Myocyte (in vitro differentiated cells): ENCODE data around the gene PHLPP2. TPM values are rescaled to one million over a fixed set of nuclear protein-coding genes. Genes with fewer than 3 reads are reported as not detected.
A peak's percentile ranks its signal among the peaks of the same experiment; 100 is the strongest.

ENCODE experiments used
- DNase-seq: peaks from one replicate; pipeline ENCODE4 v3.0.0-alpha.2; 2012; ENCODE audit warnings: low read depth
- total RNA-seq: library from RNA; depleted of rRNA; stranded (reverse); fragments of >200 nt; gene quantifications from 2 replicates; pipeline ENCODE4 v1.2.3, GENCODE V29; 2014

Gene PHLPP2
- total RNA-seq, 1 donor from 2014 or later: 9.1 TPM

DNA sequence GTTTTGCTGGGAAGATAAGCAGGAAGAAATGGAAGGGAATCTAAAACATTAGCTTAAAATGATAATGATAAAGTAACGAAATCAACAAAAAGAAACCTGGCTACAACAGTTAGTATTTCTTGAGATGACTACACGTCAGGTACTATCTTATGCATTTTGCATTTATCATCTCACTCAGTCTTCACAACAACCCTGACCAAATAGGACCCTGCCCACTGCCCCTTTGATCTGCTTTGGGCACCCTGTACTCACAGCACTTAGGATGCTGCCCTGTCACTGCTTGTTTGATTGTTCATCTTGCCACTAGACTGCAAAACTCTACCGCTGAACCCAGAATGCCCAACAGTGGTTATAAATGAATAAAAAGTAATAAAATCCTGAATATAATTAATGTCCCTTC lies 53.3 kb downstream of the PHLPP2 start:
- DNase-seq: no peak

GRCh38 chr16:71670537-71670936 lies 54.0 kb downstream of the PHLPP2 start:
- no peak for DNase-seq

GRCh38 chr16:71669926-71670536 lies 54.5 kb downstream of the PHLPP2 start:
- no peak for DNase-seq

DNA sequence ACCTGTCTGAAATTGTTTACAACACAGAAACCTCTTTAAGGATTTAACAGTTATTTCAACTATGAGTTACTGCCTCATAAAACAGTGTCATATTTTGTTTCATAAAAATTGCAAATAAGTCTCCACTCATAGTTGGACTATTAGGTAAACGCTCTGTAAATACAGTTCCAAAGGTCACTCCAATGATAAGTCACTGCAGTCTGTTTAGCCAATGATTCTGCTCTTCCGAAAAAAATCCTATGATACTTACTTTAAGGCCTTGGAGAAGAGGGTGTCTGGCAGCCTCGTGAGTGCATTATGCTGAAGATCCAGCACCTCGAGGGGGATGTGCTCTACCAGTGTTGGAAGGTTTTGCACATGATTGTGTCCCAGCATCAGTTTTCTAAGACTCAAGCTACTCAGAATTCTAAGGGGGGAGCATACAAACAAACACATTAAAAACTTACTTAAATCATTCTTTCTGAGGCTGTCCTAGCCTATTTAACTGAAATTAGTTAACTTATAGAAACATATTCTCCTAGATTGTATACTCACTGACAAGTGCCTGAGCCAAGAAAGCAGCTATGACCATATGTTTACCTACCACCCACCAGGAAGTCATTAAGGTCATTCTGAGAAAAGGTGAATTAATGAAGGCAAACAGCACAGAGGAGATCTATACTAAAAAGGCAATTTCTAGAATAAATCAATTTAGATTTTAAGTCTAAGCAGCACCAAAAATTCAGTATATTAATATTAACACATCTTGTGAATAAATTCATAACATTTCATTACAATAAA lies 57.4 kb downstream of the PHLPP2 start:
- DNase-seq: no peak

- DNase-seq: no peak
Observed at GRCh38 chr16:71666264-71666663, 58.2 kb downstream of the PHLPP2 start.

DNA sequence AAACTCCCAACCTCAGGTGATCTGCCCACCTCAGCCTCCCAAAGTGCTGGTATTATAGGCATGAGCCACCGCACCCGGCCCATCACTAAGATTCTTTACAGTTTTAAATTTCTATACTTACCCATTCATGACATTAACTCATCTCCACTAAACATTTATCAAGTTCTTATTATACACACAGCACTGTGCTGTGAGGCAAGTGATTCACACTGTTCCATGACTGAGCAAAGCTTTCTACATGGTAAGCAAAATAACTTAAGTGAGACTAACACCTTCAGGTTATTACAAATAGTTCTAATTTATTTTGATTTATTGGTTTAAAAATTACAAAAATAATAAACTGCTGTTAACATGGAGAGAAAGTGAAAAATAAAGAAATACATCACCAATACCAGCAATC lies 65.0 kb downstream of the PHLPP2 start:
- no peak for DNase-seq

- peak; percentile 41 for DNase-seq
Observed at GRCh38 chr16:71658771-71659170, 65.7 kb downstream of the PHLPP2 start.

GRCh38 chr16:71649704-71650103 lies 74.8 kb downstream of the PHLPP2 start:
- DNase-seq: no peak

GRCh38 chr16:71648921-71649320 lies 75.6 kb downstream of the PHLPP2 start:
- no peak for DNase-seq

DNA sequence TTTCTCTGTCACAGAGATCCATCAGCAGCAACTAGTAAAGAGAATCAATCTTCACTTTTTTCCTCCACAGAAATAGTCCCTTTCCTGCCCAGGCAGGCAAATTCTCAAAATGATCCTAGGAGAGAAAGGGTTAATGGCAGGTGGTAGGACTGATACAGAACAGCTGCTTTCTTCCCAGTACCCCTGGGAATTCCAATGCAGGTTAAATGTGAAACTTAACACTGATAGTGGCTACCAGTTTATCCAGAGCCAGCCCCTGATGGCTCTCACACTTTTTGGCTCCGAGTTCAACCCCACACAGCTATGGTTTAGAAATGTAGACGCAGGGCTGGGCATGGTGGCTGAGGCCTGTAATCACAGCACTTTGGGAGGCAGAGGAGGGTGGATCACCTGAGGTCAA lies 76.3 kb downstream of the PHLPP2 start:
- peak; percentile 86 for DNase-seq

GRCh38 chr16:71647391-71647790 lies 77.1 kb downstream of the PHLPP2 start:
- no peak for DNase-seq

DNA sequence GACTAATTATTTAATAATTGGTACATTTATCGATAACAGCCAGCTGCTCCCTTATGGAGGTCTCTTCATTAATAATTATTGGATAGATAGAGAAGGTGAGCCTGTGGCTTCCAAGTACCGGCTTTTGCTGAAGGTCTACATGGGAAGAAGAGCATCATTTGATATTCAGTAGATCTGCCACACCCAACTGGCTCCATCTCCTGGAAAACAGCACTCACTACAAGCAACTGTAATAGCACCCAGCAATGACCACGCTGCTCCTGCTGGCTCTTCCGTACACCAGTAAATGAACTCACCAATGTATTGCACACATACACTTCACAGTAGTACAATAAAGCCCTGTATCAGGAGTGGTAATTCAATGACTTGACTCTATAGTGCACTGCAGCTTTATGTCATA lies 79.1 kb downstream of the PHLPP2 start:
- DNase-seq: peak; percentile 50

GRCh38 chr16:71637398-71637797 lies 87.1 kb downstream of the PHLPP2 start:
- peak; percentile 82 for DNase-seq

DNA sequence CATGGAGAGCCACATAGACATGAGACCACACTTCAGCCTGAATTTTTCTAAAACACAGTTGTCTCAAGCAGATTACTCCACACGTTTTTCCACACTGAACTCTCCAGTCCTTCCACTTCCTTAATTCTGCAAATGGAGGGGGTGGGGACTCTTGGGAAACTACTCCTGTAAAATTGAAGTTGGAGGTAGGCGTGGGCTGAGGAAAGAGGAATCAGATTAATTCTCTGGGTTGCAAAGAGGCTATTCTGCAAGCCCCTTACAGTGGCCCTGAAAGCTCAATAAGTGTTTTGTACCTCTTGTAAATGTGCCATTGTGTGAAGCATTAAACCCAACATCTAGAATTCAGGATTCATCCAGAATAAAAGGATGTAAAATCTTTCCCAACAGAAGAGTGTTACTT lies 88.9 kb downstream of the PHLPP2 start:
- DNase-seq: no peak

DNA sequence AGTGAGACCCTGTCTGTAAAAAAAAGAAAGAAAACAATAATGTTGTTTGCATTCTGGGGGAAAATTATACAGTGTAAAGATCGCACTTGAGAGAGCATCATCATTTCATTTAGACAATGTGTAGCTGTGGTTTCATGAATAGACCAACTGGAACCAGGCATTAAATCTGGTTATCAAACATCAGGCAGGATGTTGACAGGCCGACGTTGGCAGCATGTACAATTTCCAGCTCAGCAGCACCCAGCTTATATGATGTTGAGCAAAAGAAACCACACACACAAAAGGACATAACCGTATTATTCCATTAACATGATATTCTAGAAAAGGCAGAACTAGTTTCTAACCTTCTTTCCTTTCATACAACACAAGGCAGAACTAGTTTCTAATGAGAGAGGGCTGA lies 92.7 kb downstream of the PHLPP2 start:
- no peak for DNase-seq

DNA sequence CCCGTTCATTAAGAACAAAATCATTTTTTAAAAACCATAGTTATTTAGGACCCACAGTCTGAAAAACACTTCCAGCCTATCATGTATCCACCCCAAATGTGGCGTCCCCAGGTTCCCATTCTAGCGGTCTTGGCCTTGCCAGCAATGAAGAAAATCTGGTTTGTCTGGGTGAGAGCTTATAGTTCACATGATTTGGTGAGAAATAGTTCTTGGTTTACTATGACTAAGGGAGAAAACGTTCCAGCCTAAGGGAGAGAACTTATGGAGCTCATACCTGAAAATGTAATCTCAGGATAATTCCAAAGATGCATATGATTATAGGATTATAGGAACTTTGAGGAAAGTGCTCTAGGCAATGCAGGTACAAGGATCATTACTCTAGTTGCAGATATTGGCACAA lies 93.7 kb downstream of the PHLPP2 start:
- DNase-seq: no peak

- peak; percentile 49 for DNase-seq
Observed at GRCh38 chr16:71629278-71630016, 95.1 kb downstream of the PHLPP2 start.

- DNase-seq: peak; percentile 53
Observed at GRCh38 chr16:71628810-71629209, 95.7 kb downstream of the PHLPP2 start.

DNA sequence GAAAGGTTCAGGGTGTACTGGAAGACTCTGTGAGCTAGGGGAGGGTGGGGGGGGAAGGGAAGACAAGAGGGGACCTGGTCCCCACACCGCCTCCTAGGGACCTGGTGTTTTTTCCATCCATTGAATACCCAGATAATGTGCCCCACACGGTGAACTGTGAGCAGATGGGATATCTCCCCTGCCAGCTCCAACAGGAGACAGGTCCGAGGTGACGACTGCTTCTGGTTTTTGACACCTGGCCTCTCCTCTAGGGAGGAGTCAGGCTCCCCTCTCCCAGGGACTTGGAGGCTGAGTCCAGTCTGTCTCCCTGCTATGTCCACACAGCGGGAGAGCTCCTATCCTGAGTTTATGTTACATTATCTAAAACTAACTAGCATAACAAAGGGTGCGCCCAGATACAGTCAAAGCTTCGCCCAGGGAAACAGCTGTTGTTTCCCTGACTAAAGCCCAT lies 96.7 kb downstream of the PHLPP2 start:
- DNase-seq: peak; percentile 49

DNA sequence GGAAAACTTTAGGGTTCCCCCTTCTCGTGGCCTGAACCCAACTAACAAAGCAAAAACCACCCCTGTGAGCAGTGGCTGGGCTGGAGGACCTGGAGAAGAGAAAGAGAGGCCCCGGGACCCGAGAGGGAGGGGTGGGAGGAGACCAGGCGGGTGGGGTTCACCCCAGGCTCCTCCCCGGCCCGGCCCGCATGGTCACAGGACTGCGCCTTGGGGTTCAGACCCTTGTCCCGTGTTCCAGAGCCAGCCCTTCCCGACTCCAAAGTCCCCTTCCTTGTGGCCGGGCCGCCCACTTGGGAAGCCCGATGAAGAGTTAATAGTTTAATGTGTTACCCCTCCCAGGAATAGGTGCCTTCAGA lies 97.7 kb downstream of the PHLPP2 start:
- DNase-seq: no peak

GRCh38 chr16:71626018-71626857 lies 98.3 kb downstream of the PHLPP2 start, which contains the start of gene MARVELD3:
Gene MARVELD3 (plus strand): TSS chr16:71626184. CDS start chr16:71626230, 46 bp downstream.
- no peak for DNase-seq
